C4-2B (cell line): Measurements from ENCODE around the gene SEZ6L.

ENCODE experiments used
- ZFX ChIP-seq: fragments of 450-650 bp; IDR thresholded peaks from 2 replicates; pipeline ENCODE4 v1.6.1; 2017
- TF ChIP-seq, protein P1 (sequence below): fragments of 450-650 bp; conservative IDR thresholded peaks from 2 replicates; pipeline ENCODE4 v1.5.1; 2017; ENCODE audit warnings: mild to moderate bottlenecking

DNA sequence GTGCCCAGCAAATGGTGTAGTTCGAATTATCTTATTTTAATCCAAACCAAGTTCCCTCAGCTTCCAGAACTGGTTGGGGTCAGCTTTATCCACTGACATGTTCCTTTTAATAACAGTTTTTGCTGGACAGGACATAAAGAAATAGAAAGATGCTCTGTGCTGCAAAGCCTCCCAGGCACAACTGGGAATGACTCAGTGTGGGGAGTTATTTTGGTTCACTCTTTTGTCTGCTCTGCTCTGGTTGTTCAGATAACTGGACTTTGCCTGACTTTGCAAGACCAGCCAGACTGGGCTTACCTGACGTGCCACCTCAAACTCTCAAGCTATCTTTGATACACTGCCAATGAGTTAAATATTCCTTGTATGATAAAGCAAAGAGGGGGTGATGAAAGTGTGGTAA, 25.6 kb downstream of the SEZ6L start:
- TF ChIP-seq, protein P1, sequence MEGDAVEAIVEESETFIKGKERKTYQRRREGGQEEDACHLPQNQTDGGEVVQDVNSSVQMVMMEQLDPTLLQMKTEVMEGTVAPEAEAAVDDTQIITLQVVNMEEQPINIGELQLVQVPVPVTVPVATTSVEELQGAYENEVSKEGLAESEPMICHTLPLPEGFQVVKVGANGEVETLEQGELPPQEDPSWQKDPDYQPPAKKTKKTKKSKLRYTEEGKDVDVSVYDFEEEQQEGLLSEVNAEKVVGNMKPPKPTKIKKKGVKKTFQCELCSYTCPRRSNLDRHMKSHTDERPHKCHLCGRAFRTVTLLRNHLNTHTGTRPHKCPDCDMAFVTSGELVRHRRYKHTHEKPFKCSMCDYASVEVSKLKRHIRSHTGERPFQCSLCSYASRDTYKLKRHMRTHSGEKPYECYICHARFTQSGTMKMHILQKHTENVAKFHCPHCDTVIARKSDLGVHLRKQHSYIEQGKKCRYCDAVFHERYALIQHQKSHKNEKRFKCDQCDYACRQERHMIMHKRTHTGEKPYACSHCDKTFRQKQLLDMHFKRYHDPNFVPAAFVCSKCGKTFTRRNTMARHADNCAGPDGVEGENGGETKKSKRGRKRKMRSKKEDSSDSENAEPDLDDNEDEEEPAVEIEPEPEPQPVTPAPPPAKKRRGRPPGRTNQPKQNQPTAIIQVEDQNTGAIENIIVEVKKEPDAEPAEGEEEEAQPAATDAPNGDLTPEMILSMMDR: no peak
- no peak for TF ChIP-seq ZFX
